ENCODE results near the gene IL27RA.
A peak's percentile ranks its signal among the peaks of the same experiment; 100 is the strongest.
"Not testable (repeated sequence)": the region's sequence is repeated elsewhere in the genome, so short reads cannot be mapped to it uniquely, and the experiment has no call there.

The IL27RA gene

DNA sequence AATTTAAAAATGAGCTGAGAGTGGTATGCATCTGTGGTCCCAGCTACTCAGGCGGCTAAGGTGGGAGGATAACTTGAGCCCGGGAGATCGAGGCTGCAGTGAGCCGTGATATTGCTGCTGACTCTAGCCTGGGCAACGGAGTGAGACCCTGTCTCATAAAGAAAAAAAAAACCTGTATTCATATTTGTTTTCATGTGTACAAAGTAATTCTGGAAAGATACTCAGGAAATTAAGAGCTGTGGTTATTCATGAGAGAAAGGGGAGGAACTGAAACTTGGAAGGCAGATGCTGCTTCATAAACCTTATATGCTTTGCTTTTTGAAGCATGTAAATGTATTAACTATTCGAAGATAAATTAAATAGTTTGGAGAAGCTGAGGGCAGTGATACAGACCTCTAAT is 12.5 kb upstream of the IL27RA start:
- H3K27ac ChIP-seq, result peak overlapping the region in 6 of 11 experiments; percentile 9 to 56 (median 32); a peak in 8 of 22 replicates
- 0 out of 20 replicates have a peak overlapping the region, but pooled peaks of 1 of the 10 experiments have one; percentile 26 for H3K4me3 ChIP-seq
- H3K27me3 ChIP-seq, result no peaks in the 10 kb centered on the region
- peak overlapping the region; percentile 51 to 87 (median 71) for H3K4me2 ChIP-seq
- no peaks in the 10 kb centered on the region for H3K9me3 ChIP-seq (replicated peaks in 1 of 11)
- H3K9ac ChIP-seq, result peak overlapping the region in 4 of 11 experiments; percentile 3 to 40 (median 28); a peak in 3 of 22 replicates
- peaks cover 47 to 68% (median 56%) of the 10 kb centered on the region in 10 experiments for H3K4me1 ChIP-seq
- no peak for TF ChIP-seq Cebpa-rat (IDR thresholded peaks at IDR 0.05)
- no peaks in the 10 kb centered on the region for H3K36me3 ChIP-seq
- no peaks in the 10 kb centered on the region for H4K20me1 ChIP-seq

DNA sequence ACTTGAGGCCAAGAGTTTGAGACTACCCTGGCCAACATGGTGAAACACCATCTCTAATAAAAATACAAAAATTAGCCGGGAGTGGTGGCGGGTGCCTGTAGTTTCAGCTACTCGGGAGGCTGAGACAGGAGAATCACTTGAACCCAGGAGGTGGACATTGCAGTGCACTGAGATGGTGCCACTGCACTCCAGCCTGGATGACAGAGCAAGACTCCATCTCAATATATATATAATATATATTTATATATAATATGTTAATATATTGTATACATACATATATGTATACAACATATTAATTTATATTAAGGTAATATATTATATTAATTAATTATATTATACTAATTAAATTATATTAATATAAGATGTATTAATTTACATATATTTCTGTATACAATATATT is 11.8 kb upstream of the IL27RA start:
- H4K20me1 ChIP-seq; H3K36me3 ChIP-seq; H3K27me3 ChIP-seq; H3K9ac ChIP-seq; H3K27ac ChIP-seq; H3K9me3 ChIP-seq (replicated peaks in 1 of 11); H3K4me3 ChIP-seq: not testable (repeated sequence)
- Histone ChIP-seq H3K4me1 (peaks cover 41 to 70% (median 50%) of the 10 kb centered on the region in 10 experiments), H3K4me2 (peak overlapping the region in 2 of 11 experiments; percentile 39 to 40; a peak in 1 of 22 replicates)

DNA sequence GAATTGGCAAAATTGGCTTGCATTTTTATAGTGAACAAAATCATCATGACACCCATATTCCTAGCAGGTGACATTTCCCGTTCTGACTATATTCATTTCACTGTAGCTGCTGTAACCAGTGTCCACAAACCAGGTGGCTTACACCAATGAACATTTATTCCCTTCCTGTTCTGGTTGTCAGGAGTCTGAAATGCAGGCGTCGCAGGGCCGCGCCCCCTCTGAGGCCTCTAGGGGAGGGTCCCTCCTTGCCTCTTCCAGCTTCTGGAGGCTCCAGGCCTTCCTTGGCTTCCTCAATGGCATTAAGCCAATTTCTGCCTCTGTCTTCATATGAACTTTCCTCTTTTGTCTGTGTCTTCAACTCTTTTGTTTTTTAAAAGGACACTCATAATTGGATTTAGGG is 10.1 kb upstream of the IL27RA start:
- H3K27me3 ChIP-seq, result no peaks in the 10 kb centered on the region
- peaks cover 32 to 72% (median 45%) of the 10 kb centered on the region in 10 experiments for H3K4me1 ChIP-seq
- no peaks in the 10 kb centered on the region for H4K20me1 ChIP-seq
- no peaks in the 10 kb centered on the region for H3K36me3 ChIP-seq
- no peaks in the 10 kb centered on the region for H3K9me3 ChIP-seq (replicated peaks in 1 of 11)
- no peak overlapping the region for H3K27ac ChIP-seq
- TF ChIP-seq Cebpa-rat (IDR thresholded peaks at IDR 0.05), result no peak
- no peak overlapping the region for H3K4me3 ChIP-seq
- H3K9ac ChIP-seq, result peak overlapping the region in 1 of 11 experiments; percentile 16; a peak in 1 of 22 replicates
- peak overlapping the region in 2 of 11 experiments; percentile 17 to 40; a peak in 1 of 22 replicates for H3K4me2 ChIP-seq

DNA sequence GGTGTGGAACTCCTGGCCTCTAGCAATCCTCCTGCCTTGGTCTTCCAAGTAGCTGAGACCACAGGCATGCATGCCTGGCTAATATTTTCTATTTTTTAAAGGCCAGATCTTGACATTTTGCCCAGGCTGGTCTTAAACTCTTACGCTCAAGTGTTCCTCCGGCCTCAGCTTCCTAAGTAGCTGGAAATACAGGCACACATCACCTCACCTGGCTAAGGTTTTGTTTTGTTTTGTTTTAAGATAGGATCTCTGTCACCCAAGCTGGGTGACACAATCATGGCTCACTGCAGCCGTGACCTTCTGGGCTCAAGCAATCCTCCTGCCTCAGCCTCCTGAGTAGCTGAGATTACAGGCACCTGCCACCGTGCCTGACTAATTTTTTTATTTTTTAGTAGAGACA is 9.1 kb upstream of the IL27RA start:
- Histone ChIP-seq H3K27me3 (no peaks in the 10 kb centered on the region), H4K20me1 (no peaks in the 10 kb centered on the region), H3K4me2 (no peak overlapping the region), H3K4me3 (no peak overlapping the region), H3K9me3 (replicated peaks in 1 of 11) (no peaks in the 10 kb centered on the region), H3K4me1 (peaks cover 27 to 71% (median 40%) of the 10 kb centered on the region in 10 experiments), H3K36me3 (no peaks in the 10 kb centered on the region), H3K9ac (no peak overlapping the region), H3K27ac (no peak overlapping the region)
- TF ChIP-seq Cebpa-rat (IDR thresholded peaks at IDR 0.05), result no peak

DNA sequence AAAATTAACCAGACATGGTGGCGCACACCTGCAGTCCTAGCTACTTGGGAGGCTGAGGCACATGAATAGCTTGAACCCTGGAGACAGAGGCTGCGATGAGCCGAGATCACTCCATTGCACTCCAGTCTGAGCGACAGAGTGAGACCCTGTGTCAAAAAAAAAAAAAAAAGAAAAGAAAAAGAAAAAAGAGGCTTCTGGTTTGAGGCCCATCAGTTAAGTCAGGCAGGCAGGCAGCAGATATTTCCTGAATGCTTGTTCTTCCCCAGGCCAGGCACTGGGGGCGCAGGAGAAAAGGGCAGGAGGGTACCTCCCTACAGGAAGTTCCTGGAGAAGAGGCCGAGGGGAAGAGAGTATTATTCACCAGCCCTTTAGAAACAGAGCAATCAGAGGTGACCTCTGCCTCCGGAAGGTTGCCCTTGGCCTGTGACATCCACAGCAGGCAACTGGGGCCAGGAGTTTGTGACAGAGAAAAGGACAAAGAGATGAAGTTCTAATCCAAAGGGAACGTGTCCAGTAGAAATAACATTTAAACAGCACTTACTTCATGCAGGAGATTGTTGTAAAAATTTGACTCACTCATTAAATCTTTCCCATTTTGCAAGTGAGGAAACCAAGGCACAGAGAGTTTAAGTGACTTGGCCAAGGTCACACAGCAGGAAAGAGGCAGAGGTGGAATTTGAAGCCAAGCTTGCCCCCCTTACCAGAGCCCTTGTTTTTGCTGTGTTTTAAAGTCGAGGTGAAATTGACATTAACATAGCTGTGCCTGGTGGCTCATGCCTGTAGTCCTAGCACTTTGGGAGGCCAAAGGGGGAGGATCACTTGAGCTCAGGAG is 7.9 kb upstream of the IL27RA start:
- H3K36me3 ChIP-seq, result no peaks in the 10 kb centered on the region
- TF ChIP-seq Cebpa-rat (IDR thresholded peaks at IDR 0.05), result no peak
- peak overlapping the region in 9 of 11 experiments; percentile 11 to 66 (median 54); a peak in 14 of 22 replicates for H3K4me2 ChIP-seq
- no peaks in the 10 kb centered on the region for H3K9me3 ChIP-seq (replicated peaks in 1 of 11)
- no peak overlapping the region for H3K4me3 ChIP-seq
- peaks cover 24 to 66% (median 32%) of the 10 kb centered on the region in 10 experiments for H3K4me1 ChIP-seq
- peak overlapping the region in 10 of 11 experiments; percentile 13 to 70 (median 53); a peak in 17 of 22 replicates for H3K27ac ChIP-seq
- no peaks in the 10 kb centered on the region for H4K20me1 ChIP-seq
- peak overlapping the region in 5 of 11 experiments; percentile 14 to 38 (median 28); a peak in 5 of 22 replicates for H3K9ac ChIP-seq
- H3K27me3 ChIP-seq, result no peaks in the 10 kb centered on the region

DNA sequence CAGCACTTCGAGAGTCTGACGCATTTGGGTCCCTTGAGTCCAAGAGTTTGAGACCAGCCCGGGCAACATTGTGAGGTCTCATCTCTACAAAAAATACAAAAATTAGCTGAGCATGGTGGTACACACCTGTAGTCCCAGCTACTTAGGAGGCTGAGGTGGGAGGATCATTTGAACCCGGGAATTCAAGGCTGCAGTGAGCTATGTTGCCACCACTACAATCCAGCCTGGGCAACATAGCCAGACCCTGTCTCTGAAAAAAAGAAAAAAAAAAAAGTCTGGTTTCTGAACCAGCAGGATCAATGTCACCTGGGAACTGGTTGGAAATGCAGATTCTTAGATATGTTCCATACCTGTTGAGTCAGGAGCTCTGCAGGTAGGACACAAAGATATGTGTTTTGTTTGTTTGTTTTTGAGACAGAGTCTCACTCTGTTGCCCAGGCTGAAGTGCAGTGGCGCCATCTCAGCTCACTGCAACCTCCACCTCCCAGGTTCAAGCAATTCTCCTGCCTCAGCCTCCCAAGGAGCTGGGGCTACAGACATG is 4.8 kb upstream of the IL27RA start:
- not testable (repeated sequence) for H4K20me1 ChIP-seq; H3K4me3 ChIP-seq; H3K9me3 ChIP-seq (replicated peaks in 1 of 11); H3K9ac ChIP-seq; H3K36me3 ChIP-seq
- peaks cover 22 to 64% (median 33%) of the 10 kb centered on the region in 10 experiments for H3K4me1 ChIP-seq
- peaks cover 0 to 14% (median 0%) of the 10 kb centered on the region in 11 experiments; a peak in 7 of 22 replicates for H3K27me3 ChIP-seq
- H3K27ac ChIP-seq, result 0 out of 22 replicates have a peak overlapping the region, but pooled peaks of 1 of the 11 experiments have one; percentile 13
- peak overlapping the region in 4 of 11 experiments; percentile 17 to 55 (median 48); a peak in 6 of 22 replicates for H3K4me2 ChIP-seq

DNA sequence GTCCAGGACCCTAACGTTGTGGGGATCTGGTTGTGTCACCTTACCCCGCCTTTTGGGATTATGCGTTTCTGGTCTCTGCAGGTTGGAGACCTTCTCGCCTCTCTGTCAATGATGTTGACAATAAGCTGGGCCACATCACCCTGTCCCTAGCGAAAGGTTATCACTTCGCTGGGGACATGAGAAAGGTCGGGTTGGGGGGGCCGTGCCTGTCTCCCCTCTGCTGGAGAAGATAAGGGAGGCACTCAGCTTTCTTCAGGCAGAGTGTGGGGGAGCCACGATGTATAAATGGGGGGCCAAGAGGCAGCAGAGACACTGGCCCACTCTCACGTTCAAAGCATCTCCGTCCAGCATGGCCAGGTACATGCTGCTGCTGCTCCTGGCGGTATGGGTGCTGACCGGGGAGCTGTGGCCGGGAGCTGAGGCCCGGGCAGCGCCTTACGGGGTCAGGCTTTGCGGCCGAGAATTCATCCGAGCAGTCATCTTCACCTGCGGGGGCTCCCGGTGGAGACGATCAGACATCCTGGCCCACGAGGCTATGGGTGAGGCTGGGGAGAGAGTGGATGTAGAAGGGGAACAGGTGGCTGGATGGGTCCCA is 3.6 kb upstream of the IL27RA start, which contains the start of gene RLN3:
Gene RLN3 (plus strand): TSS at position 293 of the 595 bp plus-strand sequence. CDS start 57 bp downstream, at position 350.
- H3K4me2 ChIP-seq, result peak within 1 kb of the TSS in 9 of 11 experiments; percentile 6 to 56 (median 29); a peak in 15 of 22 replicates
- peaks cover 31 to 72% (median 40%) of the 10 kb centered on the region in 10 experiments for H3K4me1 ChIP-seq
- H3K9me3 ChIP-seq (replicated peaks in 1 of 11), result no peaks in the 10 kb centered on the region

DNA sequence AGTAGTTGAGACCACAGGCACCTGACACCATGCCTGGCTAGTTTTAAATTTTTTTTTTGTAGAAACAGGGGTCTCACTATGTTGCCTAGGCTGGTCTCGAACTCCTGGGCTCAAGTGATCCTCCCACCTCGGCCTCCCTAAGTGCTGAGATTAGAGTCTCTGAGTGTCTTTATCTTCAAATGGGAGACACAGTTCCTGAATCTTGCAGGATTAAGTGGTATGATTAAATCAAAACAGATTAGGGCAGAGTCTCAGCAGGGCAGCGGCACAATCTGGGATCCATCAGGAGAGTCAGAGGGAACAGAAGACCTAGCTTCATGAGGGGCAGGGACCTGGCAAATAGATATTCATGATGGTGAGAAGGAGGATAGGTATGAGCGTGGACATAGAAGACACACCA is 2.7 kb upstream of the IL27RA start:
- Histone ChIP-seq H3K4me1 (peaks cover 25 to 64% (median 32%) of the 10 kb centered on the region in 10 experiments), H4K20me1 (no peaks in the 10 kb centered on the region), H3K27ac (no peak overlapping the region), H3K36me3 (no peaks in the 10 kb centered on the region), H3K4me3 (no peak overlapping the region), H3K9ac (no peak overlapping the region), H3K4me2 (peak overlapping the region in 9 of 11 experiments; percentile 6 to 56 (median 29); a peak in 12 of 22 replicates), H3K9me3 (replicated peaks in 1 of 11) (no peaks in the 10 kb centered on the region), H3K27me3 (peaks cover 0 to 14% (median 0%) of the 10 kb centered on the region in 11 experiments; a peak in 7 of 22 replicates)
- TF ChIP-seq Cebpa-rat (IDR thresholded peaks at IDR 0.05), result no peak

More for the DNA sequence above, 3.6 kb upstream of the IL27RA start, which contains the start of gene RLN3:
- Histone ChIP-seq H3K9ac (no peak within 1 kb of the TSS), H3K27ac (no peak within 1 kb of the TSS), H4K20me1 (no peaks in the 10 kb centered on the region), H3K27me3 (peaks cover 0 to 14% (median 0%) of the 10 kb centered on the region in 11 experiments; a peak in 7 of 22 replicates), H3K4me3 (no peak within 1 kb of the TSS), H3K36me3 (no peaks in the 10 kb centered on the region)
- TF ChIP-seq Cebpa-rat (IDR thresholded peaks at IDR 0.05), result no peak

All from BLaER1 treated with 17β-estradiol and CSF1 and Interleukin-3, amounts not matched to agents 10 nM and 100 nM (cell line).